Peyer's patch (tissue), 4 donors: ENCODE results near the gene HSD17B2. TPM values are rescaled to one million over a fixed set of nuclear protein-coding genes. Genes with fewer than 3 reads are reported as not detected.

Experiments used
- DNase-seq, 3 donors: peaks; one replicate each; pipeline ENCODE4 v3.0.0-alpha.2; 2017 to 2019
- H3K27ac ChIP-seq, 4 donors: fragments of 200-600 bp; sonication (generic); one replicate each; pipeline ENCODE4 v1.5.1; 2016 to 2019
- H3K27me3 ChIP-seq, 2 donors: fragments of 200-600 bp; sonication (generic); one replicate each; pipeline ENCODE4 v1.5.1; 2019
- H3K36me3 ChIP-seq, 3 donors: fragments of 200-600 bp; sonication (generic); one replicate each; pipeline ENCODE4 v1.5.1; 2016 to 2019
- H3K4me1 ChIP-seq, 4 donors: fragments of 200-600 bp; sonication (generic); one replicate each; pipeline ENCODE4 v1.5.1; 2016 to 2019
- H3K4me3 ChIP-seq, 4 donors: fragments of 200-600 bp; sonication (generic); 1 replicate in 3 of 4; 2 replicates in 1 of 4; pipeline ENCODE4 v1.5.1; 2016 to 2019; ENCODE audit warnings: mild to moderate bottlenecking in 1 of 4
- H3K9me3 ChIP-seq, 4 donors: fragments of 200-600 bp; sonication (generic); one replicate each; pipeline ENCODE4 v1.5.1; 2016 to 2019; ENCODE audit warnings: mild to moderate bottlenecking in 1 of 4
- CTCF ChIP-seq, 6 experiments: fragments of 450-650 bp in 4 of 6; fragments of 200-600 bp in 2 of 6; sonication (generic) in 1 of 6; IDR thresholded peaks; one replicate each; pipeline ENCODE4 v1.5.1; 2017 to 2019; ENCODE audit warnings: antibody characterized with exemption in 6 of 6, mild to moderate bottlenecking in 3 of 6, moderate library complexity in 1 of 6
- POLR2A ChIP-seq, 2 donors: fragments of 450-650 bp; IDR thresholded peaks; one replicate each; pipeline ENCODE4 v1.5.1; 2017; ENCODE audit warnings: antibody characterized with exemption in 2 of 2, mild to moderate bottlenecking in 2 of 2, moderate library complexity in 2 of 2
- total RNA-seq, 4 donors: library from RNA; depleted of rRNA; stranded (reverse); fragments of >200 nt; gene quantifications; one replicate each; pipeline ENCODE4 v1.1.0, GENCODE V29; 2016

HSD17B2 gene
- total RNA-seq, 4 donors from 2014 or later: 19.8 to 173 (median 140) TPM

DNA sequence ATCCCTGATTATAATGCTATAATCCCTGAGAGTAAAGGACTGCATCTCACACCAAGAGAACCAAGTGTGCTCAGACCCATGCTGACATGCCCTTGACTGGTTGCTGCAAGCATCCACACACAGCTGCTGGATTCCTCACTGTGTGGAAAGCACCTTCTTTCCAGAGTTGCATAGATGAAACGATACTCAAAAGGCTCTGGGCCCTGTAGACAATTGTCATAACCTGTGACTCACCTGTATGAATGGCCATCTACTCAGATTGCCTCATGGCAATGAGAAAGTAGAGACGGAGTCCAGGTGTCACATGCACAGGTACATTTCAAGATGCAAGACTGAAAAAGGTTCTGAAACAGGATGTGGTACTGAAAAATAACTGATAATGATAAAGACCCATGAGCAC is 76.9 kb downstream of the HSD17B2 start:
- Histone ChIP-seq H3K4me1 (no peaks in the 10 kb centered on the region), H3K27me3 (no peaks in the 10 kb centered on the region), H3K4me3 (no peak overlapping the region), H3K36me3 (no peaks in the 10 kb centered on the region), H3K27ac (no peak overlapping the region), H3K9me3 (no peaks in the 10 kb centered on the region)
- DNase-seq: no peak
- no peak for TF ChIP-seq CTCF (IDR thresholded peaks at IDR 0.05)

- H3K27me3 ChIP-seq: no peaks in the 10 kb centered on the region
- no peaks in the 10 kb centered on the region for H3K36me3 ChIP-seq
- H3K4me1 ChIP-seq: no peaks in the 10 kb centered on the region
- no peak overlapping the region for H3K4me3 ChIP-seq
- H3K27ac ChIP-seq: no peak overlapping the region
- no peak for DNase-seq
- no peaks in the 10 kb centered on the region for H3K9me3 ChIP-seq
- TF ChIP-seq CTCF (IDR thresholded peaks at IDR 0.05): no peak
- TF ChIP-seq POLR2A (IDR thresholded peaks at IDR 0.05): no peak
Measured at GRCh38 chr16:82113741-82114140, 78.7 kb downstream of the HSD17B2 start.

DNA sequence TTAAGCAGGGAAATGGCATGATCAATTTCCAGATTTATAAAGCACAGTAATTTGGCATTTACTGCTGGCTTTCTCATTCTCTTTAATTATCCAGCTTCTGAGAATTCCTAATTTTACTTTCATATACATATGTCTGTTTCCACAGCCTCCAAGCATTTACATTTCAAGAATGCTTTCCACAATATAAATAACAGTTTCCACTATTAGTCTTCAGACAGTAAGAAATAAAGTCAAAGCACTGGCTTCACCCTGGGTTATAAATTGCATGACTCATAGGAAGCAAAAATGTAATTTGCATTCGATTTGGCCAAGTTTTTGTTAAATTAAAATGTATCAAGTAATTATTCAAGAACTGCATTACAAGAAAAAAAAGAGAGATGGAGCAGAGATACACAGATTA is 81.5 kb downstream of the HSD17B2 start:
- H3K27me3 ChIP-seq: no peaks in the 10 kb centered on the region
- no peak for DNase-seq
- no peaks in the 10 kb centered on the region for H3K36me3 ChIP-seq
- no peaks in the 10 kb centered on the region for H3K4me1 ChIP-seq
- H3K27ac ChIP-seq: no peak overlapping the region
- TF ChIP-seq POLR2A (IDR thresholded peaks at IDR 0.05) (no peak), CTCF (IDR thresholded peaks at IDR 0.05) (no peak)
- H3K4me3 ChIP-seq: no peak overlapping the region
- H3K9me3 ChIP-seq: no peaks in the 10 kb centered on the region

DNA sequence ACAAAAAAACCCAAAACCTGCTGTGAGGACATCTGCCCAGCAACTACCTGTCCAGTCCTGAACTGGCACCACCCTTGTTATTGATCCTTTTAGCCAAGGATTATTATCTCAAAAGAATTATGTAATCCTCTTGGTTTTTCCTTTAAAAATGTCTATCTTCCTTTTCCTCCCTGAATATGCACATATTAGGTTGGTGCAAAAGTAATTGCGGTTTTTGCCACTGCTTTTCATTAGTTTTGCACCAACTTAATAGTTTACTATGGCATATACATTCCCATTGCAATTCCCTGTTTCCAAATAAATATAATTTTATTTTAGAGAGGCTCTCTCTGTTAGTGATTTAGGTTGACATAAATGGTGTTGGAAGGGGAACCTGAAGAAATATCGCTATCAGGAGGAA is 83.7 kb downstream of the HSD17B2 start:
- no peak for DNase-seq
- Histone ChIP-seq H3K4me3 (no peak overlapping the region), H3K27ac (no peak overlapping the region), H3K9me3 (no peaks in the 10 kb centered on the region), H3K27me3 (no peaks in the 10 kb centered on the region), H3K4me1 (no peaks in the 10 kb centered on the region), H3K36me3 (no peaks in the 10 kb centered on the region)
- TF ChIP-seq CTCF (IDR thresholded peaks at IDR 0.05): no peak
- TF ChIP-seq POLR2A (IDR thresholded peaks at IDR 0.05): no peak

- no peak for DNase-seq
- no peaks in the 10 kb centered on the region for H3K36me3 ChIP-seq
Measured at GRCh38 chr16:82119405-82119804, 84.4 kb downstream of the HSD17B2 start.

More at GRCh38 chr16:82119405-82119804, 84.4 kb downstream of the HSD17B2 start:
- H3K27ac ChIP-seq: no peak overlapping the region
- no peaks in the 10 kb centered on the region for H3K9me3 ChIP-seq
- TF ChIP-seq POLR2A (IDR thresholded peaks at IDR 0.05) (no peak), CTCF (IDR thresholded peaks at IDR 0.05) (no peak)
- H3K4me1 ChIP-seq: no peaks in the 10 kb centered on the region
- H3K27me3 ChIP-seq: no peaks in the 10 kb centered on the region
- H3K4me3 ChIP-seq: no peak overlapping the region
